Cardiac muscle cell (in vitro differentiated cells and primary cell): Measurements from ENCODE around the gene MRPS10. TPM values are rescaled to one million over a fixed set of nuclear protein-coding genes. Genes with fewer than 3 reads are reported as not detected.
A peak's percentile ranks its signal among the peaks of the same experiment; 100 is the strongest.

Source experiments
- DNase-seq, 2 donors: peaks; one replicate each; pipeline versions ENCODE4 v3.0.0 to v3.0.0-alpha.2; 2010 to 2017; ENCODE audit warnings: low read depth in 1 of 2, low spot score in 1 of 2
- H3K27ac ChIP-seq: fragments of 200-600 bp; sonication (generic); 2 replicates; pipeline ENCODE4 v1.5.1; 2016
- H3K27me3 ChIP-seq: fragments of 200-600 bp; sonication (generic); 2 replicates; pipeline ENCODE4 v1.6.0; 2016; ENCODE audit warnings: control low read depth
- H3K36me3 ChIP-seq: fragments of 200-600 bp; sonication (generic); 2 replicates; pipeline ENCODE4 v1.5.1; 2016; ENCODE audit warnings: control low read depth
- H3K4me1 ChIP-seq: fragments of 200-600 bp; sonication (generic); 2 replicates; pipeline ENCODE4 v1.8.1; 2017; ENCODE audit warnings: low read depth, mild to moderate bottlenecking, mixed run types
- H3K4me3 ChIP-seq: fragments of 200-600 bp; sonication (generic); 2 replicates; pipeline ENCODE4 v1.5.1; 2016; ENCODE audit warnings: mild to moderate bottlenecking
- H3K9me3 ChIP-seq: fragments of 200-600 bp; sonication (generic); 2 replicates; pipeline ENCODE4 v1.5.1; 2017; ENCODE audit warnings: low read depth, mild to moderate bottlenecking, control low read depth
- CTCF ChIP-seq: IDR thresholded peaks from 2 replicates; pipeline ENCODE4 v1.5.1; 2012; ENCODE audit warnings: low read depth, mild to moderate bottlenecking, low read length
- polyA plus RNA-seq: library from polyadenylated mRNA; unstranded; fragments of >200 nt; fragmentation: Nextera tagmentation; extraction: Ambion mirVana; gene quantifications from 2 replicates; pipeline ENCODE4 v1.2.1, GENCODE V29; 2016
- total RNA-seq: library from RNA; depleted of rRNA; stranded (reverse); fragments of >200 nt; gene quantifications from 2 replicates; pipeline ENCODE4 v1.2.3, GENCODE V29; 2016

The MRPS10 gene
- total RNA-seq (15.8 and 20.6 TPM in 2 replicates), polyA plus RNA-seq (37.8 and 39.8 TPM in 2 replicates)

GRCh38 chr6:42217519-42218367 lies at the start of gene MRPS10:
MRPS10 (minus strand) TSS chr6:42217861; CDS start chr6:42217849, 12 bp downstream.
- H3K9me3 ChIP-seq, result no peaks in the 10 kb centered on the region
- peak within 1 kb of the TSS; percentile 65 for H3K4me3 ChIP-seq
- peak within 1 kb of the TSS; percentile 87 for H3K27ac ChIP-seq
- H3K27me3 ChIP-seq, result no peaks in the 10 kb centered on the region
- peak; percentile 95 to 96 for DNase-seq
- H3K36me3 ChIP-seq, result peaks cover 11% of the 10 kb centered on the region
- TF ChIP-seq CTCF, result no peak
- peaks cover 7% of the 10 kb centered on the region for H3K4me1 ChIP-seq

- no peak for TF ChIP-seq CTCF
- no peak for DNase-seq
- Histone ChIP-seq H3K4me3 (no peak overlapping the region), H3K4me1 (no peaks in the 10 kb centered on the region), H3K27me3 (no peaks in the 10 kb centered on the region), H3K27ac (no peak overlapping the region), H3K36me3 (no peaks in the 10 kb centered on the region), H3K9me3 (no peaks in the 10 kb centered on the region)
These were observed 48.9 kb upstream of the MRPS10 start for GRCh38 chr6:42266538-42266937.

- no peak overlapping the region for H3K27ac ChIP-seq
- no peak for TF ChIP-seq CTCF
- H3K4me1 ChIP-seq, result no peaks in the 10 kb centered on the region
- H3K9me3 ChIP-seq, result no peaks in the 10 kb centered on the region
- H3K4me3 ChIP-seq, result no peak overlapping the region
- DNase-seq, result no peak
- H3K36me3 ChIP-seq, result no peaks in the 10 kb centered on the region
- H3K27me3 ChIP-seq, result no peaks in the 10 kb centered on the region
These were observed 47.3 kb upstream of the MRPS10 start for GRCh38 chr6:42264852-42265390.

- no peaks in the 10 kb centered on the region for H3K9me3 ChIP-seq
- DNase-seq, result no peak
- no peak for TF ChIP-seq CTCF
- H3K36me3 ChIP-seq, result no peaks in the 10 kb centered on the region
- H3K27me3 ChIP-seq, result no peaks in the 10 kb centered on the region
- no peaks in the 10 kb centered on the region for H3K4me1 ChIP-seq
- no peak overlapping the region for H3K4me3 ChIP-seq
- no peak overlapping the region for H3K27ac ChIP-seq
These were observed 46.6 kb upstream of the MRPS10 start for GRCh38 chr6:42264162-42264851.

- H3K4me1 ChIP-seq, result no peaks in the 10 kb centered on the region
- TF ChIP-seq CTCF, result no peak
- H3K27ac ChIP-seq, result no peak overlapping the region
- no peak for DNase-seq
- H3K4me3 ChIP-seq, result no peak overlapping the region
- H3K36me3 ChIP-seq, result no peaks in the 10 kb centered on the region
- no peaks in the 10 kb centered on the region for H3K9me3 ChIP-seq
- no peaks in the 10 kb centered on the region for H3K27me3 ChIP-seq
These were observed 45.6 kb upstream of the MRPS10 start for GRCh38 chr6:42263165-42263728.
